Heart left ventricle (tissue), 16 donors: ENCODE data around the gene ATP9B. TPM values are rescaled to one million over a fixed set of nuclear protein-coding genes. Genes with fewer than 3 reads are reported as not detected.

Source experiments
- ATAC-seq, 4 donors: fragments of 200-7000 bp; cut with Tn5 transposase; one replicate each; pipeline ENCODE4 v1.9.1; 2020 to 2022; ENCODE audit warnings: moderate library complexity in 4 of 4, mild to moderate bottlenecking in 3 of 4, moderate number of reproducible peaks in 1 of 4
- DNase-seq, 5 donors: peaks; one replicate each; pipeline ENCODE4 v3.0.0-alpha.2; 2020
- H3K27ac ChIP-seq, 12 donors: fragments of 200-600 bp; sonication (generic) in 4 of 12; one replicate each; pipeline versions ENCODE4 v1.5.0 to v1.8.0; 2016 to 2022; ENCODE audit warnings: mild to moderate bottlenecking in 2 of 12
- H3K27me3 ChIP-seq, 9 donors: fragments of 200-600 bp; sonication (generic) in 2 of 9; one replicate each; pipeline versions ENCODE4 v1.5.1 to v1.8.0; 2016 to 2022; ENCODE audit warnings: mild to moderate bottlenecking in 3 of 9
- H3K36me3 ChIP-seq, 9 donors: fragments of 200-600 bp; sonication (generic) in 2 of 9; one replicate each; pipeline versions ENCODE4 v1.5.0 to v1.8.0; 2018 to 2022; ENCODE audit warnings: mild to moderate bottlenecking in 2 of 9
- H3K4me1 ChIP-seq, 12 donors: fragments of 200-600 bp; sonication (generic) in 4 of 12; one replicate each; pipeline versions ENCODE4 v1.5.0 to v1.8.0; 2016 to 2022; ENCODE audit warnings: mild to moderate bottlenecking in 3 of 12
- H3K4me3 ChIP-seq, 12 donors: fragments of 200-600 bp; sonication (generic) in 4 of 12; one replicate each; pipeline versions ENCODE4 v1.5.0 to v1.8.0; 2017 to 2022; ENCODE audit warnings: mild to moderate bottlenecking in 9 of 12, moderate library complexity in 4 of 12
- H3K9me3 ChIP-seq, 12 donors: fragments of 200-600 bp; sonication (generic) in 4 of 12; one replicate each; pipeline versions ENCODE4 v1.5.0 to v1.8.0; 2016 to 2022; ENCODE audit warnings: mild to moderate bottlenecking in 1 of 12
- POLR2A ChIP-seq, 2 donors: fragments of 450-650 bp; IDR thresholded peaks; one replicate each; pipeline ENCODE4 v1.6.1; 2017; ENCODE audit warnings: antibody characterized with exemption in 2 of 2, mild to moderate bottlenecking in 2 of 2, moderate library complexity in 2 of 2
- WGBS, 4 donors: extraction: QIAGEN DNeasy Blood & Tissue Kit in 2 of 4; methylation state at CpG; one replicate each; pipeline versions ENCODE4 v1.1.5 to v1.1.7; 2013 to 2018; 5-methylcytosine and 5-hydroxymethylcytosine counted together
- intact Hi-C, 10 donors: fragments of 100-400 bp; cut with DNase I; formaldehyde crosslinking; loops; one replicate each; pipeline versions ENCODE4 v1.11.1 to v1.14.2; 2022
- polyA plus RNA-seq, 2 donors: library from polyadenylated mRNA; stranded (reverse); fragments of 200-250 nt; gene quantifications; one replicate each; pipeline ENCODE4 v1.2.3, GENCODE V29; 2013
- total RNA-seq, 9 donors: library from RNA; depleted of rRNA in 2 of 9; stranded (reverse); fragments of >200 nt in 2 of 9; fragmentation: NEBNext Ultra II Directional in 3 of 9; extraction: Animal tissue kit (Norgen Biotek cat#: 25700) in 3 of 9; gene quantifications; one replicate each; pipeline versions ENCODE4 v1.1.0 to v1.2.4, GENCODE V29; 2016 to 2023
- TF ChIP-seq, protein P1 (sequence below), 12 donors: fragments of 200-600 bp; sonication (generic) in 4 of 12; IDR thresholded peaks; one replicate each; pipeline versions ENCODE4 v1.5.0 to v1.8.0; 2018 to 2022; ENCODE audit warnings: antibody characterized with exemption in 12 of 12, mild to moderate bottlenecking in 5 of 12
- donor health status: ischemic (EF 13 %, LVEDD 7.1; RV severe dilation, severe dysfunction).
- donor health status: healthy with polysubstance abuse.
- donor health status: DM: no; HTN: yes; CAD: no.
- donor health status: DM: no; HTN: no; CAD: no.
- donor health status: ischemic (EF 25% LVEDD 6.9; RV normal size, moderate dysfunction).
- donor health status: ischemic (EF 25% LVEDD 5.7; RV mildly dilated, moderate dysfunction).
- donor health status: healthy.
- donor health status: DM: yes; HTN: yes; CAD: no.
- donor health status: ischemic (EF 35%, LVEDD 5.7; RV mildly dilated, moderate dysfunction).
- donor health status: nonischemic (EF 11% LVEDD 7.7; RV severe dilation, severe dysfunction).
- donor health status: DM: yes; HTN: yes; CAD: no.
- donor health status: PGD.
- donor health status: ischemic (EF 29% LVEDD 5.4; RV normal size, mild dysfunction).
- donor health status: nonischemic (EF 23%, LVEDD 6.1; RV moderate dilation, normal function).

The ATP9B gene
- total and polyA plus RNA-seq, 11 donors = 7.4 to 23.9 (median 12.8) TPM

DNA sequence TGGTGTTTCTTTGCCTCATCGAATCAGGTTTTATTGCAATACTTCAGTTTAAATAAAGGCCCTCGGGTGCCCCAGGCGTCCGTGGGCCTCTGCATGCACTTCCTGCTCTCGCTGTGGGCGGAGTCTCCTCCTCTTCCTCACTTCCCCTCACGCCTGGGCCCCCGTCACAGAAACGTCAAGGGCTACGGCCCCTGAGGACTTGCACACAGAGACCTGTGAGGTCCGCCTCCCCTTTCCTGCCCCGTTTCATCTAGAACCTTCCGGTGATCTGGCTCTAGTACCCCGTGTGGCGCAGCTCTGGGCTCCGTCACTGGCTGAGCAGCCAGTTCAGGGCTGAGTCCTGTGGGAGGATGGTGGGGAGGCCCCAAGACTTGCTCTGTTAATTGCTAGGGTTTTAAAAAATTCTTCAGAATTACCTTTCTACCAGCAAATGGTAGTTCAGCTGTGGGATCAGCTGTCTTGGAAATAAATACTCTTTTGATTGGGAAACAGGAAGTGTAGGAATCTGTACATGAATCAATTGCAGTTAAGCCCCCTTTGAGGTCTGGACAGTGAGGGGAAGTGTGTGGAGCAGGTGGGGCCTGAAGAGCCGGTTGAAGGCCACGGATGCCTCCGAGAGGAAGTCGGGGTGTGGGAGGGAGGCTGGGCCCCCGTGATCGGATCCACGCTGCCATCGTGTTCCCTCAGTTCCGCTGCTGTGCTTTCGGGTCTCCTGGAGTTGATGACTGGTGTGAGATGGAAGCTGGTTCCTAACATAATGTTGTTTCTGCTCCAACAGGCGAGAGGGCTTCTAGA, 336.8 kb downstream of the ATP9B start:
- Histone ChIP-seq H3K4me1 (peaks cover 5 to 58% (median 41%) of the 10 kb centered on the region in 12 donors), H3K36me3 (peaks cover 0 to 10% (median 6%) of the 10 kb centered on the region in 9 donors), H3K27me3 (no peaks in the 10 kb centered on the region), H3K27ac (peak overlapping the region; percentile 39 to 93 (median 62)), H3K9me3 (no peaks in the 10 kb centered on the region), H3K4me3 (peak overlapping the region in 4 of 12 donors; percentile 14 to 45 (median 23))
- ATAC-seq (peak; percentile 19 to 75 (median 34)), DNase-seq (peak; percentile 74 to 84 (median 79))
- TF ChIP-seq, protein P1, sequence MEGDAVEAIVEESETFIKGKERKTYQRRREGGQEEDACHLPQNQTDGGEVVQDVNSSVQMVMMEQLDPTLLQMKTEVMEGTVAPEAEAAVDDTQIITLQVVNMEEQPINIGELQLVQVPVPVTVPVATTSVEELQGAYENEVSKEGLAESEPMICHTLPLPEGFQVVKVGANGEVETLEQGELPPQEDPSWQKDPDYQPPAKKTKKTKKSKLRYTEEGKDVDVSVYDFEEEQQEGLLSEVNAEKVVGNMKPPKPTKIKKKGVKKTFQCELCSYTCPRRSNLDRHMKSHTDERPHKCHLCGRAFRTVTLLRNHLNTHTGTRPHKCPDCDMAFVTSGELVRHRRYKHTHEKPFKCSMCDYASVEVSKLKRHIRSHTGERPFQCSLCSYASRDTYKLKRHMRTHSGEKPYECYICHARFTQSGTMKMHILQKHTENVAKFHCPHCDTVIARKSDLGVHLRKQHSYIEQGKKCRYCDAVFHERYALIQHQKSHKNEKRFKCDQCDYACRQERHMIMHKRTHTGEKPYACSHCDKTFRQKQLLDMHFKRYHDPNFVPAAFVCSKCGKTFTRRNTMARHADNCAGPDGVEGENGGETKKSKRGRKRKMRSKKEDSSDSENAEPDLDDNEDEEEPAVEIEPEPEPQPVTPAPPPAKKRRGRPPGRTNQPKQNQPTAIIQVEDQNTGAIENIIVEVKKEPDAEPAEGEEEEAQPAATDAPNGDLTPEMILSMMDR (IDR thresholded peaks at IDR 0.05) = no peak
- intact Hi-C loops = loop anchor here in 3 of 10 donors (5.0 to 10.0 kb wide), 2 partner anchors 49 to 51 kb away; no protein-coding TSS in a partner anchor
- WGBS, 4 donors = 62 to 76% (median 65%) methylated on average over 27 of the region's 27 CpGs

DNA sequence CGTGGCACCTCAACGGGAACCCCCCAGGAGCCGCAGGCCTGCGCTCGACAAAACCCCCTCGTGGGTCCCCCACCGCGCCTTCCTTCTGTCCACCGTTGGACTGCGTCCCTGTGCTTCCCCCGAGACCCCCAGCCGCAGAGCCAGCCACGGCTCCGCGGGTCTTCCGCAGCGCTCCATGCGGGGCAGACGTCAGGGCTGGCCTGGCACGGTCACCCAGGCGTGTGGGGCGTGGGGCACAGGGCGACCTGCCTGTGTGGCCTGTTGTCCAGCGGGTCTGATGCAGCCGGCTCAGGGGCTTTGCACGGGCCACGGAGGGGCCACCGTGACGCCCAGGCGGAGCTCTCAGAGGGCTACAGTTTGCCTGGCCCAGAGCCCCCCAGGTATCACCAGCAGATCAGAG, 337.5 kb downstream of the ATP9B start:
- WGBS, 4 donors = 94 to 97% (median 96%) methylated on average over 26 to 30 of the region's 30 CpGs
- intact Hi-C loops = loop anchor here in 3 of 10 donors (5.0 to 10.0 kb wide), 2 partner anchors 48 to 51 kb away; no protein-coding TSS in a partner anchor

DNA sequence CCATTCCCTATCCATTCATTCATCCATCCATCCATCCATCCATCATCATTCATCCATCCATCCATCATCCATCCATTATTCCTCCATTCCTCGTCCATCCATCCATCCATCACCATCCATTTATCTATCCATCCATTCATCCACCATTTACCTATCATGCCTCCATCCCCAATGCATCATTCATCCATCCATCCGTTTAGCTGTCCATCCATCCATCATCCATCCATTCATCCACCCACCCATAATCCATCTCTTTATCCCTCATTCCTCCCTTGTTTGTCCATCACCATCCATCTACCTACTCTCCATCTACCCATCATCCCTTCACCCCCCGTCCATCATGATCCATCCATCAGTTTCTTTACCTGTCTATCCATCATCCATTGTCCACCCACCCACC, 340.1 kb downstream of the ATP9B start:
- Histone ChIP-seq H3K36me3 (peaks cover 0 to 38% (median 28%) of the 10 kb centered on the region in 9 donors), H3K4me3 (no peak overlapping the region), H3K9me3 (no peaks in the 10 kb centered on the region), H3K4me1 (peaks cover under 1 to 29% (median 15%) of the 10 kb centered on the region in 12 donors), H3K27ac (no peak overlapping the region), H3K27me3 (no peaks in the 10 kb centered on the region)
- intact Hi-C loops = loop anchor here in 3 of 10 donors (5.0 to 10.0 kb wide), 2 partner anchors 45 to 48 kb away; no protein-coding TSS in a partner anchor
- DNase-seq (no peak), ATAC-seq (no peak)
- TF ChIP-seq, protein P1 (IDR thresholded peaks at IDR 0.05) = no peak
- no peak for TF ChIP-seq POLR2A (IDR thresholded peaks at IDR 0.05)
- 76 to 98% (median 96%) methylated on average over 3 of the region's 3 CpGs for WGBS, 4 donors

More for the DNA sequence above, 337.5 kb downstream of the ATP9B start:
- Histone ChIP-seq H3K36me3 (peaks cover 0 to 15% (median 9%) of the 10 kb centered on the region in 9 donors), H3K27me3 (no peaks in the 10 kb centered on the region), H3K4me3 (peak overlapping the region in 1 of 12 donors; percentile 45), H3K9me3 (no peaks in the 10 kb centered on the region), H3K27ac (peak overlapping the region in 8 of 12 donors; percentile 39 to 93 (median 68)), H3K4me1 (peaks cover 5 to 51% (median 39%) of the 10 kb centered on the region in 12 donors)
- TF ChIP-seq, protein P1 (IDR thresholded peaks at IDR 0.05) = no peak
- TF ChIP-seq POLR2A (IDR thresholded peaks at IDR 0.05) = no peak
- peak in 2 of 5 donors; percentile 23 to 65 for DNase-seq
- ATAC-seq = no peak

DNA sequence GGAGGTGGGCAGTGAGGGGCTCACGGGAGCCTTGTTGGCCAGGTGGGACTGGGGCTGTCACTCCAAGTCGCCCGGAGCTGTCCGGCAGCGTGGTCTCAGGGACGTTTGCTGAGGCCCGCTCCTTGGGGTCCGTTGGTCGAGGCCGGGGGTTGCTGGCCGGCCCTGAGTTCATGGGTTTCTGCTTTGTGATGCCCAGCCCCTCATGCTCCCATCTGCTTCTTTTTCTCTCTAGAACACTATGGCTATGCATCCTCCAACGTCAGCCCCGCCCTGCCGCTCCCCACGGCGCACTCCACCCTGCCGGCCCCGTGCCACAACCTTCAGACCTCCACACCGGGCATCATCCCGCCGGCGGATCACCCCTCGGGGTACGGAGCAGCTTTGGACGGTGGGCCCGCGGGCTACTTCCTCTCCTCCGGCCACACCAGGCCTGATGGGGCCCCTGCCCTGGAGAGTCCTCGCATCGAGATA, 341.0 kb downstream of the ATP9B start:
- no peak overlapping the region for H3K4me3 ChIP-seq
- DNase-seq = peak in 2 of 5 donors; percentile 18 to 58
- peaks cover 0 to 23% (median 8%) of the 10 kb centered on the region in 12 donors for H3K4me1 ChIP-seq
- H3K27ac ChIP-seq = no peak overlapping the region
- no peaks in the 10 kb centered on the region for H3K27me3 ChIP-seq
- intact Hi-C loops = no loop called here
- 96 to 97% (median 97%) methylated on average over 26 to 30 of the region's 30 CpGs for WGBS, 4 donors
- no peak for ATAC-seq
- no peaks in the 10 kb centered on the region for H3K9me3 ChIP-seq
- peaks cover 0 to 47% (median 28%) of the 10 kb centered on the region in 9 donors for H3K36me3 ChIP-seq
- no peak for TF ChIP-seq POLR2A (IDR thresholded peaks at IDR 0.05)
- TF ChIP-seq, protein P1 (IDR thresholded peaks at IDR 0.05) = no peak
